ENCODE data around the gene KRTAP12-3. TPM values are rescaled to one million over a fixed set of nuclear protein-coding genes. Genes with fewer than 3 reads are reported as not detected.
"Not testable (repeated sequence)": the region's sequence is repeated elsewhere in the genome, so short reads cannot be mapped to it uniquely, and the experiment has no call there.

Gene KRTAP12-3
- total and polyA plus RNA-seq, 10 donors = not detected

GRCh38 chr21:44686000-44686781, 28.5 kb downstream of the KRTAP12-3 start:
- no peak overlapping the region for H3K27ac ChIP-seq
- H3K9me3 ChIP-seq = no peaks in the 10 kb centered on the region
- H3K36me3 ChIP-seq = no peaks in the 10 kb centered on the region
- no peak overlapping the region for H3K4me3 ChIP-seq
- no peaks in the 10 kb centered on the region for H3K4me1 ChIP-seq
- intact Hi-C loops (cut with DNase I; ENCODE audit: low total_unique reads) = no loop called here
- DNase-seq = no peak
- TF ChIP-seq POLR2AphosphoS5 (IDR thresholded peaks at IDR 0.05) (no peak), POLR2A (IDR thresholded peaks at IDR 0.05) (no peak), CTCF (IDR thresholded peaks at IDR 0.05 in 8 of 11, conservative IDR thresholded peaks at IDR 0.05 in 3 of 11) (no peak)
- peaks cover 0 to 30% (median 0%) of the 10 kb centered on the region in 7 donors for H3K27me3 ChIP-seq (replicated peaks in 1 of 7)
- 24 to 54% (median 32%) methylated on average over 11 to 14 of the region's 14 CpGs for WGBS, 5 donors

- Histone ChIP-seq H3K4me1 (no peaks in the 10 kb centered on the region), H3K4me3 (no peak overlapping the region), H3K27ac (no peak overlapping the region), H3K27me3 (replicated peaks in 1 of 7) (peaks cover 0 to 30% (median 0%) of the 10 kb centered on the region in 7 donors), H3K36me3 (no peaks in the 10 kb centered on the region), H3K9me3 (peaks cover 0 to 3% (median 0%) of the 10 kb centered on the region in 8 donors)
- intact Hi-C loops (cut with DNase I; ENCODE audit: low total_unique reads) = no loop called here
- WGBS, 5 donors = 79 to 85% (median 79%) methylated on average over 25 of the region's 25 CpGs
- TF ChIP-seq CTCF (IDR thresholded peaks at IDR 0.05 in 8 of 11, conservative IDR thresholded peaks at IDR 0.05 in 3 of 11) (no peak), POLR2AphosphoS5 (IDR thresholded peaks at IDR 0.05) (no peak), POLR2A (IDR thresholded peaks at IDR 0.05) (no peak)
- no peak for DNase-seq
Observed at GRCh38 chr21:44686843-44687561, 29.3 kb downstream of the KRTAP12-3 start.

GRCh38 chr21:44687671-44688070, 29.9 kb downstream of the KRTAP12-3 start:
- no peaks in the 10 kb centered on the region for H3K36me3 ChIP-seq
- WGBS, 5 donors = 79 to 91% (median 80%) methylated on average over 11 of the region's 11 CpGs
- peaks cover 0 to 10% (median 5%) of the 10 kb centered on the region in 8 donors for H3K9me3 ChIP-seq
- no peak overlapping the region for H3K27ac ChIP-seq
- H3K27me3 ChIP-seq (replicated peaks in 1 of 7) = peaks cover 0 to 30% (median 0%) of the 10 kb centered on the region in 7 donors
- no peaks in the 10 kb centered on the region for H3K4me1 ChIP-seq
- intact Hi-C loops (cut with DNase I; ENCODE audit: low total_unique reads) = no loop called here
- no peak overlapping the region for H3K4me3 ChIP-seq
- TF ChIP-seq POLR2A (IDR thresholded peaks at IDR 0.05) (no peak), POLR2AphosphoS5 (IDR thresholded peaks at IDR 0.05) (no peak), CTCF (IDR thresholded peaks at IDR 0.05 in 8 of 11, conservative IDR thresholded peaks at IDR 0.05 in 3 of 11) (no peak)
- no peak for DNase-seq

- H3K4me1 ChIP-seq; intact Hi-C loops (cut with DNase I; ENCODE audit: low total_unique reads); DNase-seq; H3K36me3 ChIP-seq; H3K4me3 ChIP-seq; H3K27ac ChIP-seq: not testable (repeated sequence)
- 80 to 89% (median 86%) methylated on average over 3 of the region's 3 CpGs for WGBS, 5 donors
- peak in 1 of 3 donors; percentile 5 for TF ChIP-seq POLR2AphosphoS5 (IDR thresholded peaks at IDR 0.05)
- Histone ChIP-seq H3K9me3 (peaks cover 0 to 28% (median 21%) of the 10 kb centered on the region in 8 donors), H3K27me3 (replicated peaks in 1 of 7) (peaks cover 0 to 30% (median 0%) of the 10 kb centered on the region in 7 donors)
Observed at GRCh38 chr21:44689740-44690139, 32.0 kb downstream of the KRTAP12-3 start.
